B cell (primary cell): ENCODE measurements around the gene WFDC8. TPM values are rescaled to one million over a fixed set of nuclear protein-coding genes. Genes with fewer than 3 reads are reported as not detected.

ENCODE experiments used
- ATAC-seq: fragments of 200-7000 bp; cut with Tn5 transposase; one replicate; pipeline ENCODE4 v1.10.0; 2021; ENCODE audit warnings: low read depth, mild to moderate bottlenecking, moderate number of reproducible peaks, moderate library complexity
- CTCF ChIA-PET: fragments of 350-600 bp; sonication (Branson Sonifier 250); formaldehyde crosslinking; loops from one replicate; lab custom pipeline; 2021; ENCODE audit warnings: antibody characterized with exemption, inconsistent platforms; lab: Charles Lee
- POLR2A ChIA-PET: fragments of 350-600 bp; sonication (Branson Sonifier 250); formaldehyde crosslinking; loops from one replicate; lab custom pipeline; 2021; ENCODE audit warnings: antibody characterized with exemption; lab: Charles Lee
- DNase-seq: peaks from one replicate; pipeline ENCODE4 v3.0.0; 2013
- H2AFZ ChIP-seq: 2 replicates; pipeline ENCODE4 v1.6.1; 2012; ENCODE audit warnings: mild to moderate bottlenecking, low read depth, low read length; ENCODE audit not compliant: insufficient read depth, poor library complexity, severe bottlenecking
- H3K27ac ChIP-seq, 2 donors: 1 replicate in 1 of 2; 2 replicates in 1 of 2; pipeline ENCODE4 v1.5.1; 2012 to 2013; ENCODE audit warnings: low read length in 2 of 2, mild to moderate bottlenecking in 2 of 2, moderate library complexity in 1 of 2
- H3K27me3 ChIP-seq, 4 experiments: fragments of 200-600 bp in 1 of 4; sonication (generic) in 1 of 4; replicated peaks in 1 of 4; 1 replicate in 2 of 4; 2 replicates in 2 of 4; pipeline versions ENCODE4 v1.6.1 to v1.7.0; 2013 to 2016; ENCODE audit warnings: low read length in 3 of 4, mild to moderate bottlenecking in 2 of 4, mixed read lengths in 1 of 4, moderate library complexity in 1 of 4; ENCODE audit not compliant: insufficient read depth in 4 of 4, control insufficient read depth in 3 of 4; ENCODE audit errors: control extremely low read depth in 1 of 4
- H3K36me3 ChIP-seq, 2 experiments: replicated peaks in 1 of 2; 1 replicate in 1 of 2; 2 replicates in 1 of 2; pipeline versions ENCODE4 v1.6.1 to v1.7.1; 2013; ENCODE audit warnings: low read length in 1 of 2; ENCODE audit not compliant: insufficient read depth in 2 of 2, control insufficient read depth in 1 of 2; ENCODE audit errors: control extremely low read depth in 1 of 2, extremely low read depth in 1 of 2
- H3K4me1 ChIP-seq, 2 donors: fragments of 200-600 bp in 1 of 2; sonication (generic) in 1 of 2; 1 replicate in 1 of 2; 2 replicates in 1 of 2; pipeline versions ENCODE4 v1.5.1 to v1.6.1; 2013 to 2017; ENCODE audit warnings: low read length in 2 of 2; ENCODE audit not compliant: control insufficient read depth in 2 of 2, insufficient read depth in 2 of 2
- H3K4me2 ChIP-seq: replicated peaks from 2 replicates; pipeline ENCODE3; 2012; ENCODE audit warnings: mild to moderate bottlenecking, low read depth, low read length; ENCODE audit not compliant: poor library complexity, severe bottlenecking
- H3K4me3 ChIP-seq, 5 experiments: fragments of 200-600 bp in 1 of 5; sonication (generic) in 1 of 5; 1 replicate in 3 of 5; 2 replicates in 2 of 5; pipeline versions ENCODE4 v1.5.1 to v1.7.0; 2011 to 2016; ENCODE audit warnings: low read length in 4 of 5, mild to moderate bottlenecking in 4 of 5, low read depth in 2 of 5, control low read depth in 1 of 5, moderate library complexity in 1 of 5; ENCODE audit not compliant: insufficient read depth in 1 of 5; ENCODE audit errors: control extremely low read depth in 1 of 5, extremely low read depth in 1 of 5
- H3K79me2 ChIP-seq: fragments of 200-600 bp; sonication (generic); one replicate; pipeline ENCODE4 v1.6.0; 2016; ENCODE audit warnings: low read length; ENCODE audit not compliant: control insufficient read depth, insufficient read depth
- H3K9ac ChIP-seq: fragments of 200-600 bp; sonication (generic); 2 replicates; pipeline ENCODE4 v1.6.1; 2017; ENCODE audit warnings: mild to moderate bottlenecking, low read length, moderate library complexity
- H3K9me3 ChIP-seq, 3 donors: one replicate each; pipeline versions ENCODE4 v1.6.1 to v1.7.1; 2013; ENCODE audit warnings: low read length in 2 of 3; ENCODE audit not compliant: control insufficient read depth in 2 of 3, insufficient read depth in 1 of 3; ENCODE audit errors: control extremely low read depth in 1 of 3
- H4K20me1 ChIP-seq: 2 replicates; pipeline ENCODE4 v1.6.0; 2012; ENCODE audit warnings: mild to moderate bottlenecking, low read length; ENCODE audit not compliant: insufficient read depth, control insufficient read depth, poor library complexity, severe bottlenecking
- H3K27ac Mint-ChIP-seq: one replicate; pipeline ENCODE4 v1.8.0; 2021; ENCODE audit warnings: mixed read lengths
- H3K27me3 Mint-ChIP-seq: one replicate; pipeline ENCODE4 v1.8.0; 2021; ENCODE audit warnings: mixed read lengths
- H3K4me1 Mint-ChIP-seq: one replicate; pipeline ENCODE4 v1.8.0; 2021; ENCODE audit warnings: mixed read lengths
- H3K4me3 Mint-ChIP-seq: one replicate; pipeline ENCODE4 v1.8.0; 2021; ENCODE audit warnings: mixed read lengths
- H3K9me3 Mint-ChIP-seq: one replicate; pipeline ENCODE4 v1.8.0; 2022; ENCODE audit warnings: mixed read lengths; ENCODE audit not compliant: insufficient read depth
- CTCF ChIP-seq: fragments of 200-600 bp; IDR thresholded peaks from one replicate; pipeline ENCODE4 v1.8.0; 2022; ENCODE audit warnings: antibody characterized with exemption, mild to moderate bottlenecking
- EZH2 ChIP-seq: IDR thresholded peaks from 2 replicates; pipeline ENCODE4 v1.6.1; 2012; ENCODE audit warnings: borderline replicate concordance, low read depth, mild to moderate bottlenecking, moderate library complexity, low read length; ENCODE audit not compliant: insufficient read depth, poor library complexity, severe bottlenecking
- WGBS: methylation state at CpG from one replicate; pipeline ENCODE4 v1.1.5; 2013; ENCODE audit warnings: missing lambda C conversion rate; ENCODE audit not compliant: insufficient coverage; 5-methylcytosine and 5-hydroxymethylcytosine counted together
- intact Hi-C: fragments of 100-400 bp; cut with micrococcal nuclease; formaldehyde crosslinking; loops from one replicate; pipeline ENCODE4 v1.10.0; 2022
- polyA plus RNA-seq: library from polyadenylated mRNA; depleted of rRNA; stranded (reverse); fragments of >200 nt; gene quantifications from 2 replicates; pipeline ENCODE4 v1.2.3, GENCODE V29; 2012
- total RNA-seq, 2 donors: library from RNA; stranded (reverse); fragments of 120-200 nt in 1 of 2; gene quantifications; 1 replicate in 1 of 2; 2 replicates in 1 of 2; pipeline versions ENCODE4 v1.2.3 to v1.2.4, GENCODE V29; 2013 to 2022

Gene WFDC8
- total and polyA plus RNA-seq, 2 donors (not counting 1 experiment from before 2014, with no cell fraction given), result not detected

GRCh38 chr20:45612314-45612713, 33.2 kb upstream of the WFDC8 start:
- intact Hi-C loops, result no loop called here
- H3K4me2 ChIP-seq, result no peak overlapping the region
- TF ChIP-seq CTCF, result no peak
- no peak for TF ChIP-seq EZH2
- no peaks in the 10 kb centered on the region for H3K9me3 Mint-ChIP-seq
- ChIA-PET CTCF (no interaction called here), POLR2A (no interaction called here)
- no peak overlapping the region for H3K4me3 Mint-ChIP-seq
- H3K4me1 Mint-ChIP-seq, result no peaks in the 10 kb centered on the region
- H3K9ac ChIP-seq, result no peak overlapping the region
- peaks cover 0 to 2% (median 0%) of the 10 kb centered on the region in 3 donors for H3K9me3 ChIP-seq
- H3K79me2 ChIP-seq, result no peaks in the 10 kb centered on the region
- ATAC-seq (no peak), DNase-seq (no peak)
- H2AFZ ChIP-seq, result no peak overlapping the region
- peaks cover 50% of the 10 kb centered on the region for H3K27me3 Mint-ChIP-seq
- H3K27ac ChIP-seq, result no peak overlapping the region
- H3K36me3 ChIP-seq, result no peaks in the 10 kb centered on the region
- H3K4me3 ChIP-seq, result no peak overlapping the region
- no peak overlapping the region for H3K27ac Mint-ChIP-seq
- no peaks in the 10 kb centered on the region for H3K4me1 ChIP-seq
- H3K27me3 ChIP-seq, result peaks cover 0 to 5% (median 2%) of the 10 kb centered on the region in 4 experiments
- no peaks in the 10 kb centered on the region for H4K20me1 ChIP-seq

- Histone ChIP-seq H3K36me3 (no peaks in the 10 kb centered on the region), H3K27me3 (peaks cover 0 to 8% (median 2%) of the 10 kb centered on the region in 4 experiments), H3K27ac (no peak overlapping the region), H2AFZ (no peak overlapping the region), H3K9me3 (peaks cover 0 to 7% (median 5%) of the 10 kb centered on the region in 3 donors), H3K4me3 (no peak overlapping the region), H3K4me2 (no peak overlapping the region), H3K9ac (no peak overlapping the region), H4K20me1 (no peaks in the 10 kb centered on the region), H3K4me1 (no peaks in the 10 kb centered on the region), H3K79me2 (no peaks in the 10 kb centered on the region)
- no peak overlapping the region for H3K27ac Mint-ChIP-seq
- ATAC-seq, result no peak
- ChIA-PET CTCF (no interaction called here), POLR2A (no interaction called here)
- WGBS, result no CpG with 5 or more reads among the region's 4 CpGs
- peaks cover 2% of the 10 kb centered on the region for H3K9me3 Mint-ChIP-seq
- no peak for TF ChIP-seq EZH2
- H3K27me3 Mint-ChIP-seq, result peaks cover 54% of the 10 kb centered on the region
- intact Hi-C loops, result no loop called here
- no peaks in the 10 kb centered on the region for H3K4me1 Mint-ChIP-seq
- H3K4me3 Mint-ChIP-seq, result no peak overlapping the region
- DNase-seq, result no peak
Observed at GRCh38 chr20:45611054-45611453, 32.0 kb upstream of the WFDC8 start.
